Activated CD8-positive, alpha-beta T cell treated with anti-CD3 and anti-CD28 coated beads for 36 hours (primary cell): Measurements from ENCODE around the gene LDLRAP1. TPM values are rescaled to one million over a fixed set of nuclear protein-coding genes. Genes with fewer than 3 reads are reported as not detected.
A peak's percentile ranks its signal among the peaks of the same experiment; 100 is the strongest.

Source experiments
- ATAC-seq: fragments of 200-7000 bp; cut with Tn5 transposase; one replicate; pipeline ENCODE4 v1.10.0; 2021; ENCODE audit warnings: mild to moderate bottlenecking, moderate library complexity
- CTCF ChIA-PET: fragments of 350-600 bp; sonication (Branson Sonifier 250); formaldehyde crosslinking; loops from one replicate; lab custom pipeline; 2021; ENCODE audit warnings: antibody characterized with exemption; lab: Charles Lee
- POLR2A ChIA-PET: fragments of 350-600 bp; sonication (Branson Sonifier 250); formaldehyde crosslinking; loops from one replicate; lab custom pipeline; 2021; ENCODE audit warnings: antibody characterized with exemption; lab: Charles Lee
- DNase-seq: peaks from one replicate; pipeline ENCODE4 v3.0.0-alpha.2; 2020
- H3K27ac Mint-ChIP-seq: one replicate; pipeline ENCODE4 v1.8.0; 2021; ENCODE audit warnings: mild to moderate bottlenecking, mixed read lengths
- H3K27me3 Mint-ChIP-seq: one replicate; pipeline ENCODE4 v1.8.0; 2021; ENCODE audit warnings: mixed read lengths
- H3K36me3 Mint-ChIP-seq: one replicate; pipeline ENCODE4 v1.8.0; 2021; ENCODE audit warnings: low read depth, mixed read lengths
- H3K4me1 Mint-ChIP-seq: one replicate; pipeline ENCODE4 v1.8.0; 2021; ENCODE audit warnings: low read depth, mixed read lengths
- H3K4me3 Mint-ChIP-seq: one replicate; pipeline ENCODE4 v1.8.0; 2021; ENCODE audit warnings: mild to moderate bottlenecking, moderate library complexity, mixed read lengths
- H3K9me3 Mint-ChIP-seq: one replicate; pipeline ENCODE4 v1.8.0; 2021; ENCODE audit warnings: mixed read lengths
- intact Hi-C: fragments of 100-400 bp; cut with micrococcal nuclease; formaldehyde crosslinking; loops from one replicate; pipeline ENCODE4 v1.10.0; 2022
- total RNA-seq, 2 experiments: library from RNA; stranded (reverse); gene quantifications; one replicate each; pipeline ENCODE4 v1.2.3, GENCODE V29; 2021
- TF ChIP-seq, protein P1 (sequence below): fragments of 200-600 bp; IDR thresholded peaks from one replicate; pipeline ENCODE4 v1.8.0; 2022; ENCODE audit warnings: antibody characterized with exemption, mild to moderate bottlenecking

The LDLRAP1 gene
- total RNA-seq, 2 experiments from 2014 or later, result 13.4 to 14.5 TPM

DNA sequence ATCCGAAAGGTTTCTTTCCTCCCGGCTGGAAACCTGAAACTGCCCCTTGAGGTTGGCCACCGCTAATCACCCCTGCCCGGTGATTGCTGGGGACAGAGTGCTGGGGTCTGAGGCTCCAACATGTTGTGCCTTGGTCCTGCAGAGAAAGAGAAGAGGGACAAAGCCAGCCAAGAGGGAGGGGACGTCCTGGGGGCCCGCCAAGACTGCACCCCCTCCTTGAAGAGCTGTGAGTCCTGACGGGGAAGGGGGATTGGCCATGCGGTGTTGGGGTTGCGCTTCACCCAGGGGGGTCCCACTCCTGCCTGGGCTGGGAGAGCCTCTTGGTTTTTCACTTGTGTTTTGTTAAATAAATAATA lies 19.5 kb downstream of the LDLRAP1 start:
- ChIA-PET CTCF (interaction anchor here (1.0 to 1.4 kb wide), 2 partner anchors 10 to 13 kb away, joined by 3 to 6 read pairs; no protein-coding TSS in a partner anchor), POLR2A (interaction anchor here (1.0 to 5.9 kb wide), 3 partner anchors 9 to 14 kb away, joined by 5 to 43 read pairs (median 12); no protein-coding TSS in a partner anchor)
- TF ChIP-seq, protein P1, sequence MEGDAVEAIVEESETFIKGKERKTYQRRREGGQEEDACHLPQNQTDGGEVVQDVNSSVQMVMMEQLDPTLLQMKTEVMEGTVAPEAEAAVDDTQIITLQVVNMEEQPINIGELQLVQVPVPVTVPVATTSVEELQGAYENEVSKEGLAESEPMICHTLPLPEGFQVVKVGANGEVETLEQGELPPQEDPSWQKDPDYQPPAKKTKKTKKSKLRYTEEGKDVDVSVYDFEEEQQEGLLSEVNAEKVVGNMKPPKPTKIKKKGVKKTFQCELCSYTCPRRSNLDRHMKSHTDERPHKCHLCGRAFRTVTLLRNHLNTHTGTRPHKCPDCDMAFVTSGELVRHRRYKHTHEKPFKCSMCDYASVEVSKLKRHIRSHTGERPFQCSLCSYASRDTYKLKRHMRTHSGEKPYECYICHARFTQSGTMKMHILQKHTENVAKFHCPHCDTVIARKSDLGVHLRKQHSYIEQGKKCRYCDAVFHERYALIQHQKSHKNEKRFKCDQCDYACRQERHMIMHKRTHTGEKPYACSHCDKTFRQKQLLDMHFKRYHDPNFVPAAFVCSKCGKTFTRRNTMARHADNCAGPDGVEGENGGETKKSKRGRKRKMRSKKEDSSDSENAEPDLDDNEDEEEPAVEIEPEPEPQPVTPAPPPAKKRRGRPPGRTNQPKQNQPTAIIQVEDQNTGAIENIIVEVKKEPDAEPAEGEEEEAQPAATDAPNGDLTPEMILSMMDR, result no peak
- intact Hi-C loops, result loop anchor here (10.0 kb wide), 1 partner anchor 558 kb away; no protein-coding TSS in a partner anchor
- Mint-ChIP-seq H3K9me3 (no peaks in the 10 kb centered on the region), H3K27me3 (no peaks in the 10 kb centered on the region), H3K36me3 (peaks cover 18% of the 10 kb centered on the region), H3K4me1 (peaks cover 97% of the 10 kb centered on the region), H3K27ac (peak overlapping the region; percentile 94), H3K4me3 (peak overlapping the region; percentile 81)
- no peak for DNase-seq
- ATAC-seq, result no peak

DNA sequence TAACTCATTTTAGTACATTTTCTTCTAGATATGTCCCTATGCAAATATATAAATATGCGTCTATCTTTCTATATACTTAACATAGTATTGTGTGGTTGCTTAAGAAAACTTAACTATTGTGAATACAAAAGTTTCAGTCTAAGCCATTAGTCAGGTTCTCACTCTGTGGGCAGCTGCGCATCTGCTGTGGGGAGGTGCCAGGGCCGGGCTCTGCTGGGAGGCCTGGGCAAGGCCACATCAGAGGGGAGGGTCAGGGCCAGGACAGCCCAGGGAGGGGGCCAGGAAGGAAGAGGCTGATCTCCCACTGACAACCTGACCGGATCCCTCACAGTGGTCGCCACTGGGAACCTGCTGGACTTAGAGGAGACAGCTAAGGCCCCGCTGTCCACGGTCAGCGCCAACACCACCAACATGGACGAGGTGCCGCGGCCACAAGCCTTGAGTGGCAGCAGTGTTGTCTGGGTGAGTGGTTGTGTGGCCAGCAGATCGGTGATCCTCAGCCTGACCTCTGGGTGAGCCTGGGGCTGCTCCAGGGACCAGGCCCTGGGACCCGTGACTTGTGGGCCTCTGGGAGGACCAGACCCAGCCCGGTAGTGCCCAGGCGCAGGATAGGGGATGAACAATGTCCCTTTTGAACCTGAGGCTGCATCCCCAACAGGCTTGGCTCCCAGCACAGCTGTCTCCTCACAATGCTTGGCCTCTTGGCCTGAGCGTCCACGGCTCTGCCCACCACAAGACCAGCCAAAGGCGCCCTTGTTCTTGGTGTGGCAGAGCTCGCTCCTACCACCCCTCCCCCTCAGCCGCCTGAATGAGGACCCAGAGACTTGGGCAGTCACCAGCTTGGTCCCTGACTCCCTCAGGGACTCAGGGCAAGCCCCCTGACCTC lies 20.2 kb downstream of the LDLRAP1 start:
- Mint-ChIP-seq H3K4me3 (peak overlapping the region; percentile 81), H3K27me3 (no peaks in the 10 kb centered on the region), H3K9me3 (no peaks in the 10 kb centered on the region), H3K36me3 (peaks cover 18% of the 10 kb centered on the region), H3K4me1 (peaks cover 97% of the 10 kb centered on the region), H3K27ac (peak overlapping the region; percentile 94)
- peak; percentile 64 for DNase-seq
- ATAC-seq, result peak; percentile 40
- intact Hi-C loops, result loop anchor here (10.0 kb wide), 1 partner anchor 559 kb away; no protein-coding TSS in a partner anchor
- TF ChIP-seq, protein P1, result no peak
- CTCF ChIA-PET, result interaction anchor here (0.6 to 1.4 kb wide), 4 partner anchors 9 to 56 kb away, joined by 3 to 6 read pairs (median 3); partner anchors contain the start of gene LDLRAP1
- POLR2A ChIA-PET, result interaction anchor here (1.0 to 5.9 kb wide), 3 partner anchors 9 to 14 kb away, joined by 5 to 43 read pairs (median 12); no protein-coding TSS in a partner anchor

DNA sequence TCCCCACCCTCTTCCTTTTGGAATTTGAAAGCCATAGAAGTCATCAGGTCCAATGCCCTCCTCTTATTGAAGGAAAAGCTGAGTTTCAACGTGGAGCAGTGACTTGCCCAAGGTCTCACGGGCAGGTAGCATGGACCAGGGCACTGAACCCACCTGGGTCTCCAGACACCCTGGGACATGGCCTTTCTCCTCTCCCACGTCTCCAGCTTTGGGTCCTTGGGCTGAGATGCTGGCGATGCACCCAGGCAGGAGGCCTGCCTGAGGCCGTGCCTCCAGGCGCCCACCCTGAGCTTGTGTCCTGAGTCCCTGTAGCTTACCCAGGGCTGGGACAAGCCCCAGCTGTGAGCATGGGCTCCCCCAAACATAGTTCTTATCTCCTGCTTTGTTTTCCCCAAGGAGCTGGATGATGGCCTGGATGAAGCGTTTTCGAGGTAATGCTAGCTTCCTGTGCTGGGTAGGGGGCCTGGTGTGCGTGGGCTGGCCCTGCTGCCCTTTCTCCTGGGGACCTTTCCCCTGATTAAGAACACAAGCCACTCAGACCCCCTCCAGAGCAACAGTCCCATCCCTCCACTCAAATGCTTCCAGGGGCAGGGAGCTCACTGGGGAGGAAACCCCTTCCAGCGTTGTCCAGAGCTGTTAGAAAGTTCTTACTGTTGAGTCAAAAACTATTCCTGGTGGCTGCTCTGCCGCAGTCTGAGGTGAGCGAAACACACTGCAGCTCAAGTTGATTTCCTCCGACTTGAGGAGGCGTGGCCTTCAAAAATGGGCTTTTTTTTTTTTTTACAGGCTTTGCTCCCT lies 21.6 kb downstream of the LDLRAP1 start:
- TF ChIP-seq, protein P1, result no peak
- intact Hi-C loops, result loop anchor here (10.0 kb wide), 1 partner anchor 560 kb away; no protein-coding TSS in a partner anchor
- H3K27ac Mint-ChIP-seq, result peak overlapping the region; percentile 94
- peak overlapping the region; percentile 81 for H3K4me3 Mint-ChIP-seq
- ATAC-seq (peak; percentile 28), DNase-seq (peak; percentile 78)
- no peaks in the 10 kb centered on the region for H3K27me3 Mint-ChIP-seq
- peaks cover 9% of the 10 kb centered on the region for H3K36me3 Mint-ChIP-seq
- ChIA-PET CTCF (interaction anchor here (0.7 to 3.2 kb wide), 13 partner anchors 9 to 231 kb away, joined by 3 to 26 read pairs (median 4); no protein-coding TSS in a partner anchor), POLR2A (interaction anchor here (0.9 to 5.9 kb wide), 6 partner anchors 8 to 111 kb away, joined by 3 to 43 read pairs (median 5); no protein-coding TSS in a partner anchor)
- peaks cover 97% of the 10 kb centered on the region for H3K4me1 Mint-ChIP-seq
- no peaks in the 10 kb centered on the region for H3K9me3 Mint-ChIP-seq

DNA sequence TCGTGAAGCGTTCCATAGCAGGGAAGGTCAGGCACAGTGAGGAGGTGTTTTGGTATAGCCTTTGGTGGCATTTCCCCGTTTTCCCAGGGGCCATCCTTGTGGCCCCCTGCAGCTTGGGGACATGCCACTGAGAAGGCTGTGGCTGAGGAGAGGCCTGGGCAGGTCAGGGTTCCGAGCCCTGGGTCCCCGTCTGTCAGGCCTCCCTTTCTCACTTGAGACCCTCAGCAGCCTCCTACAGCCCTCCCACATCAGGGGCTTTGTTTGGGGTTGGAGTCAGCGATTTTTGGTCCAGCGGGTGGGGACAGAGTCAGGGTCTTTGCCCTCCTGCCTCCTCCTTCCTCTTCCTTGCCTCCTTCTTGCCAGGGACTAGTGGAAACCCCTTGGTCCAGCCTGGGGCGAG lies 22.2 kb downstream of the LDLRAP1 start:
- Mint-ChIP-seq H3K27me3 (no peaks in the 10 kb centered on the region), H3K36me3 (peaks cover 9% of the 10 kb centered on the region), H3K27ac (peak overlapping the region; percentile 94), H3K4me1 (peaks cover 94% of the 10 kb centered on the region), H3K4me3 (peak overlapping the region; percentile 81), H3K9me3 (no peaks in the 10 kb centered on the region)
- ChIA-PET POLR2A (interaction anchor here (0.9 to 5.9 kb wide), 8 partner anchors 9 to 110 kb away, joined by 3 to 43 read pairs (median 4); no protein-coding TSS in a partner anchor), CTCF (interaction anchor here (0.7 to 3.2 kb wide), 15 partner anchors 8 to 230 kb away, joined by 3 to 26 read pairs (median 4); no protein-coding TSS in a partner anchor)
- DNase-seq, result no peak
- TF ChIP-seq, protein P1, result no peak
- intact Hi-C loops, result loop anchor here (10.0 kb wide), 1 partner anchor 561 kb away; no protein-coding TSS in a partner anchor
- ATAC-seq, result no peak
